ENCODE measurements around the gene PHOX2A.

The PHOX2A gene

GRCh38 chr11:72233056-72233772, 10.8 kb downstream of the PHOX2A start:
- DNase-seq, result no peak

- no peak for DNase-seq
Measured at GRCh38 chr11:72232260-72233055, 11.5 kb downstream of the PHOX2A start.

- DNase-seq, result no peak
Measured at GRCh38 chr11:72231396-72232259, 12.3 kb downstream of the PHOX2A start.

DNA sequence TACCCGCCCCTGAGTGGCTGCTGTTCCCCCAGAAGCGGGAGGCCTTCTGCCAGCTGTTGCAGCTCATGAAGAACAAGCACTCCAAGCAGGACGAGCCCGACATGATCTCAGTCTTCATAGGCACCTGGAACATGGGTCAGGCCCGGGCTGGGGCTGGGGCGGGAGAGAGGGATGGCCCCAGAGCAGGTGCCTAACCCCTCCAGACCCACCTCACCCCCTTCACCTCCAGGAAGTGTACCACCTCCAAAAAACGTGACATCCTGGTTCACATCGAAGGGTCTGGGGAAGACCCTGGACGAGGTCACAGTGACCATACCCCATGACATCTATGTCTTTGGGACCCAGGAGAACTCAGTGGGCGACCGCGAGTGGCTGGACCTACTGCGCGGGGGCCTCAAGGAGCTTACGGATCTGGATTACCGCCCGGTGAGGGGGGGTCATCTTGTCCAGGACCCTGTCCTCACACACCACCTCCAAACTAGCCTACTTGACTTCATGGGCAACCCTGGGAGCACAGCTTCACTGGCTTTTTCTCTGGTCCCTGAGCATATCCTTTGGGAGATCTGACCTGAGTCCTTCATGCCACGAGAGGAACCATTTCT, 13.1 kb downstream of the PHOX2A start:
- no peak for DNase-seq

- no peak for DNase-seq
Measured at GRCh38 chr11:72229925-72230763, 13.8 kb downstream of the PHOX2A start.

DNA sequence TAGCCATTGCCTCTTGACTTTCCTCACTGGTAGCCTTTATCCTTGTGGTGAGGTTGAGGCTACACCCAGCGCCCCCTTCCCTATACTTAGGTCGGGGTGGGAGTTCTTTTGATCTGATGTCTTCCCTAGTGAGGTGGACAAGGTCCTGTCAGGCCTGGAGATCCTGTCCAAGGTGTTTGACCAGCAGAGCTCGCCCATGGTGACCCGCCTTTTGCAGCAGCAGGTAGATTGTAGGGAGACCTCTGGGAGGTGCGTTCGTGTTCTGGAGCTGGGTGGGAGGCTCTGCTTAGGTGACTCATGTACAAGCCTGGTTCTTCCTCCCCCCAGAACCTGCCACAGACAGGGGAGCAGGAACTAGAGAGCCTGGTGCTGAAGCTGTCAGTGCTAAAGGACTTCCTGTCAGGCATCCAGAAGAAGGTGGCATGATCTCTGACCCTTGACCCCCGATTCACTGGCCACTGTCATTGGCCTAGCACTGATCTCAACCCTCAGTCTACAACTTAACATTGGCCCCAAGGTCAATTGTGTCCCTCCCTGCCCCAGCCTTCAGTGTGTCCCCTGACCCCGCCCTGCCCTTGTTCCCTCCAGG, 14.5 kb downstream of the PHOX2A start:
- DNase-seq, result no peak

DNA sequence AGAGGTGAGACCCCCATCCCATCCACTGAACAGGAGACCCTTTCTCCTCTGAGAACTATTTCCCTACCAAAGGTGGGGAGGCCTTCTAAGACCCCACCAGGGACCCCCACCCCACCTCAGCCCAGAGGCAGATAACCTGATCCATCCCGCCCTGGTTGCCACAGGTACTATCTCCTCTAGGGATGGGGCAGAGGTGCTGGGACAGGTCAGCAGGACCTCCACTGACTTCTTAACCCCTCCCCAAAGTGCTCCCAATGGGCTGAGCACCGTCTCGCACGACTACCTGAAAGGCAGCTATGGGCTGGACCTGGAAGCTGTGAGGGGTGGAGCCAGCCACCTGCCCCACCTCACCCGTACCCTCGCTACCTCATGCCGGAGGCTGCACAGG, 15.1 kb downstream of the PHOX2A start:
- no peak for DNase-seq

- no peak for DNase-seq
Measured at GRCh38 chr11:72228229-72228843, 15.6 kb downstream of the PHOX2A start.

GRCh38 chr11:72227316-72228228, 16.4 kb downstream of the PHOX2A start:
- DNase-seq, result peak; percentile 74

DNA sequence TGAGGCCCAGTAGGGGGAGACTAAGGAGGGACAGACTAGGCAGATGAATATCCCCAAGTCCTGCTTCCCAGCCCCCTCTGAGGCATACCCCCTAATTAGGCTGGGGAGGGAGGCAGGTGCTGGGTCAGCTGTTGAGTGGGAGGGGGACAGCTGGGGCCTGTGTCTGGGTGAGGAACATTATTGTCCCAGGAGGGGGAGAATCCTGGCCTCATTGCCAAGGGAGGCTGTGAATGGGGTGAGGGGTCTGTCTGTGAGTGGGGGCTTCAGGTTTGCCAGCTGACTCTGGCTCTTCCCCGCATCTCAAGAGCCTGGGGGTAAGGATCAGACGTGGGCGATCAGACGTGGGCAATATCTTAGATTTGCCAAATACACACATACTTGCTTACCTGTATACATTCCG, 17.3 kb downstream of the PHOX2A start:
- DNase-seq, result no peak

DNA sequence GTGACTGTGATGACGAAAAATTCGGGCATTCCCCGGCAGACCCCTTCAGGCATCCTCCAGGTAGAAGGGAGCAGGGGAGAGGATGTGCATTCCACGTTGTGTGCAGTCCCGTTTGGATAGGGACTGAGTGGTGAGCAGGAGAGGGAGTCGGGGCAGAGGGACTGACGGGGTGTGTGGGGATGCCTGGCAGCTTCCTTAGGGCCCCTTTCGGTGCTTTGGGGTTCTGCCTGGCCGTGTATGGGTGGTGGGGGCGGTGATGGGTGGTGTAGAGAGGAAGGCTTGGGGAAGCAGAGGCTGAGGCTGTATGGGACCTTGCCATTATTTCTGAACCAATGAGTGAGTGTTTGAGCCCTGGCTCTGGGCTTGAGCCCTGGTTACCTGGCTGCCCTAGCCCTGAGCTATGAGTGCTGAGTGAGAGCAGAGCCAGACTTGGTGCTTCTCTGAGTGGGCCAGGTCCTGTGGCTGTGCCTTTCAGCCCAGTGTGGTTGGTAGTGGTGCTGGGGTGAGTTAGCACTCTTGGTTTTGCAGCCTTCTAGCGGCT, 18.5 kb downstream of the PHOX2A start:
- DNase-seq, result no peak

DNA sequence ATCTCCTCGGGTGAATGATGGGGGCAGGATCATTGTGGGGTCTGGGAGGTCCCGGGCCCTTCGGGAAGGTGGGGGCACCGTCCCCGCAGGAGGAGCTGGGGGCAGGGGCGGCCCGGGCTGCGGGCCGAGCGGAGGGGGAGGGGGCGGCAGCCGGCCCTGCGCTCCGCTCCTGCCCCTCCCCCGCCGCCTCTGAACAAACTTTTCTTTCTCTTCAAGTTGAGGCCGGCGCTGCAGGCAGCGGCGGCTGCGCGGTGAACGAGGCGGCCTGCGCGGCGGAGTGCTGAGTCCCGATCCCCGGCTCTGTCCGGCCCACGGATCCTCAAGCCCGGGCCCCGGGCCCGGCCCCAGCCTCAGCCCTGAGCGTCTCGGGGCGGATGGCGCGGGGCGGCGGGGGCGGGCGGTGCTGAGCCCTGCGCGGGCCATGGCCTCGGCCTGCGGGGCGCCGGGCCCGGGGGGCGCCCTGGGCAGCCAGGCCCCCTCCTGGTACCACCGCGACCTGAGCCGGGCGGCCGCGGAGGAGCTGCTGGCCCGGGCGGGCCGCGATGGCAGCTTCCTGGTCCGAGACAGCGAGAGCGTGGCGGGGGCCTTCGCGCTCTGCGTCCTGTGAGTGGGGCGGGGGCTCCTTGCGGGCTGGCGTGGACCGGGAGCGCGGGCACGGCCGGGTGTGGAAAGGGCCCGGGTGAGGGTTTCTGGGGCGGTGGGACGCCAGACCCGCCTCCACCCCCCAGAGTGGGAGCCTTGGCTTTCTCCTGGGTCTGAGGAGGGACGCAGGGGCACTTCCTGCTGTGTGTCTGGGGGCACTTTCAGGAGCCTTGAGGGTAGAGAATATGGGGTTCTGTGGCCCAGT, 19.2 kb downstream of the PHOX2A start, which contains the start of gene INPPL1:
INPPL1 (plus strand) TSS at position 204 of the 847 bp plus-strand sequence; CDS start at position 422, 218 bp downstream.
- DNase-seq, result no peak

GRCh38 chr11:72223615-72224563, 20.1 kb downstream of the PHOX2A start:
- DNase-seq, result no peak

GRCh38 chr11:72222907-72223614, 20.9 kb downstream of the PHOX2A start:
- DNase-seq, result peak; percentile 80

GRCh38 chr11:72222106-72222891, 21.7 kb downstream of the PHOX2A start:
- no peak for DNase-seq
